ENCODE data around the gene KRTAP4-6. TPM values are rescaled to one million over a fixed set of nuclear protein-coding genes. Genes with fewer than 3 reads are reported as not detected.

The KRTAP4-6 gene
- total and polyA plus RNA-seq, 2 experiments from 2014 or later, result not detected

- H3K4me3 ChIP-seq, result no peak overlapping the region
- WGBS, 2 experiments (ENCODE audit: low coverage in 1 of 2, low lambda C conversion rate in 2 of 2, missing lambda C conversion rate in 2 of 2), result 95 to 99% methylated on average over 7 of the region's 7 CpGs
- no peak for DNase-seq
Observed at GRCh38 chr17:41096055-41096454, 44.3 kb downstream of the KRTAP4-6 start.

More at GRCh38 chr17:41096055-41096454, 44.3 kb downstream of the KRTAP4-6 start:
- peaks cover 30% of the 10 kb centered on the region for H3F3A ChIP-seq (ENCODE audit: insufficient read depth)
- H3K27me3 ChIP-seq (replicated peaks; ENCODE audit: insufficient read depth), result no peaks in the 10 kb centered on the region
- in situ Hi-C loops (cut with MboI), result no loop called here
- H4K20me1 ChIP-seq (ENCODE audit: insufficient read depth), result no peaks in the 10 kb centered on the region
- H3K79me2 ChIP-seq (ENCODE audit: insufficient read depth), result no peaks in the 10 kb centered on the region
- H3K36me3 ChIP-seq (ENCODE audit: low read depth), result no peaks in the 10 kb centered on the region
- TF ChIP-seq EZH2phosphoT487 (IDR thresholded peaks at IDR 0.05; ENCODE audit: insufficient read depth, low read depth) (no peak), EZH2 (IDR thresholded peaks at IDR 0.05; ENCODE audit: insufficient read depth, poor library complexity, severe bottlenecking) (no peak)
- H3K4me1 ChIP-seq (ENCODE audit: insufficient read depth), result peaks cover 26% of the 10 kb centered on the region
- no peak overlapping the region for H2AFZ ChIP-seq
- H3K9me3 ChIP-seq (ENCODE audit: low read depth), result no peaks in the 10 kb centered on the region
- no peak overlapping the region for H3K9ac ChIP-seq
- no peak overlapping the region for H3K27ac ChIP-seq
- H3K9me2 ChIP-seq (ENCODE audit: insufficient read depth), result no peaks in the 10 kb centered on the region
- no peak overlapping the region for H3K4me2 ChIP-seq (ENCODE audit: unreplicated experiment)

Small RNA genes within 50 kb of the gene (small RNA-seq; reads per million reads assigned to genes)
- gene KRTAP4-17P (ENCODE audit: low read depth, low replicate concordance), result not detected

Other genes with a start within 250 kb of the KRTAP4-6 start
Only the 30 nearest of the 39 such genes appear.
- not detected in 2 replicates for gene KRTAP3-3, start 146.4 kb downstream of the KRTAP4-6 start, total RNA-seq (2014; rRNA removed; shearing (Covaris generic))
- gene KRTAP3-3, start 146.4 kb downstream of the KRTAP4-6 start, polyA plus RNA-seq (2016; fragmentation: Nextera tagmentation; extraction: Ambion mirVana), result not detected in 2 replicates
- not detected in 2 replicates for gene KRTAP3-2, start 140.6 kb downstream of the KRTAP4-6 start, total RNA-seq (2014; rRNA removed; shearing (Covaris generic))
- not detected in 2 replicates for gene KRTAP3-2, start 140.6 kb downstream of the KRTAP4-6 start, polyA plus RNA-seq (2016; fragmentation: Nextera tagmentation; extraction: Ambion mirVana)
- gene KRTAP3-1, start 131.4 kb downstream of the KRTAP4-6 start, total RNA-seq (2014; rRNA removed; shearing (Covaris generic)), result not detected in 2 replicates
- gene KRTAP3-1, start 131.4 kb downstream of the KRTAP4-6 start, polyA plus RNA-seq (2016; fragmentation: Nextera tagmentation; extraction: Ambion mirVana), result not detected in 2 replicates
- gene KRTAP1-5, start 113.3 kb downstream of the KRTAP4-6 start, total RNA-seq (2014; rRNA removed; shearing (Covaris generic)), result 49.2 and 64.1 TPM in 2 replicates
- gene KRTAP1-5, start 113.3 kb downstream of the KRTAP4-6 start, polyA plus RNA-seq (2016; fragmentation: Nextera tagmentation; extraction: Ambion mirVana), result 127 and 134 TPM in 2 replicates
- not detected in 2 replicates for gene KRTAP1-4, start 110.3 kb downstream of the KRTAP4-6 start, total RNA-seq (2014; rRNA removed; shearing (Covaris generic))
- not detected in 2 replicates for gene KRTAP1-4, start 110.3 kb downstream of the KRTAP4-6 start, polyA plus RNA-seq (2016; fragmentation: Nextera tagmentation; extraction: Ambion mirVana)
- gene KRTAP1-3, start 105.7 kb downstream of the KRTAP4-6 start, total RNA-seq (2014; rRNA removed; shearing (Covaris generic)), result not detected in 2 replicates
- gene KRTAP1-3, start 105.7 kb downstream of the KRTAP4-6 start, polyA plus RNA-seq (2016; fragmentation: Nextera tagmentation; extraction: Ambion mirVana), result not detected in 2 replicates
- 1.6 and 4.2 TPM in 2 replicates for gene KRTAP1-1, start 99.1 kb downstream of the KRTAP4-6 start, total RNA-seq (2014; rRNA removed; shearing (Covaris generic))
- 2.6 and 3.3 TPM in 2 replicates for gene KRTAP1-1, start 99.1 kb downstream of the KRTAP4-6 start, polyA plus RNA-seq (2016; fragmentation: Nextera tagmentation; extraction: Ambion mirVana)
- not detected in 2 replicates for gene KRTAP2-1, start 93.2 kb downstream of the KRTAP4-6 start, total RNA-seq (2014; rRNA removed; shearing (Covaris generic))
- gene KRTAP2-1, start 93.2 kb downstream of the KRTAP4-6 start, polyA plus RNA-seq (2016; fragmentation: Nextera tagmentation; extraction: Ambion mirVana), result not detected in 2 replicates
- not detected in 2 replicates for gene KRTAP2-2, start 85.3 kb downstream of the KRTAP4-6 start, total RNA-seq (2014; rRNA removed; shearing (Covaris generic))
- gene KRTAP2-2, start 85.3 kb downstream of the KRTAP4-6 start, polyA plus RNA-seq (2016; fragmentation: Nextera tagmentation; extraction: Ambion mirVana), result 0.51 and 0.74 TPM in 2 replicates
- 0.38 and 13.4 TPM in 2 replicates for gene KRTAP2-3, start 80.4 kb downstream of the KRTAP4-6 start, total RNA-seq (2014; rRNA removed; shearing (Covaris generic))
- gene KRTAP2-3, start 80.4 kb downstream of the KRTAP4-6 start, polyA plus RNA-seq (2016; fragmentation: Nextera tagmentation; extraction: Ambion mirVana), result 54.3 and 55.2 TPM in 2 replicates
- gene KRTAP2-4, start 74.7 kb downstream of the KRTAP4-6 start, total RNA-seq (2014; rRNA removed; shearing (Covaris generic)), result not detected in 2 replicates
- gene KRTAP2-4, start 74.7 kb downstream of the KRTAP4-6 start, polyA plus RNA-seq (2016; fragmentation: Nextera tagmentation; extraction: Ambion mirVana), result not detected in 2 replicates
- gene KRTAP4-7, start 56.4 kb downstream of the KRTAP4-6 start, total RNA-seq (2014; rRNA removed; shearing (Covaris generic)), result not detected in 2 replicates
- gene KRTAP4-7, start 56.4 kb downstream of the KRTAP4-6 start, polyA plus RNA-seq (2016; fragmentation: Nextera tagmentation; extraction: Ambion mirVana), result not detected in 2 replicates
- not detected in 2 replicates for gene KRTAP4-8, start 42.4 kb downstream of the KRTAP4-6 start, total RNA-seq (2014; rRNA removed; shearing (Covaris generic))
- 0.20 TPM in 1 of 2 replicates, not detected in the other for gene KRTAP4-8, start 42.4 kb downstream of the KRTAP4-6 start, polyA plus RNA-seq (2016; fragmentation: Nextera tagmentation; extraction: Ambion mirVana)
- gene KRTAP4-16, start 38.3 kb downstream of the KRTAP4-6 start, total RNA-seq (2014; rRNA removed; shearing (Covaris generic)), result not detected in 2 replicates
- not detected in 2 replicates for gene KRTAP4-16, start 38.3 kb downstream of the KRTAP4-6 start, polyA plus RNA-seq (2016; fragmentation: Nextera tagmentation; extraction: Ambion mirVana)
- gene KRTAP4-9, start 35.2 kb downstream of the KRTAP4-6 start, total RNA-seq (2014; rRNA removed; shearing (Covaris generic)), result not detected in 2 replicates
- gene KRTAP4-9, start 35.2 kb downstream of the KRTAP4-6 start, polyA plus RNA-seq (2016; fragmentation: Nextera tagmentation; extraction: Ambion mirVana), result 0.49 and 0.51 TPM in 2 replicates
- gene KRTAP4-11, start 22.2 kb downstream of the KRTAP4-6 start, total RNA-seq (2014; rRNA removed; shearing (Covaris generic)), result not detected in 2 replicates
- 0.29 TPM in 1 of 2 replicates, not detected in the other for gene KRTAP4-11, start 22.2 kb downstream of the KRTAP4-6 start, polyA plus RNA-seq (2016; fragmentation: Nextera tagmentation; extraction: Ambion mirVana)
- gene KRTAP4-12, start 16.4 kb downstream of the KRTAP4-6 start, total RNA-seq (2014; rRNA removed; shearing (Covaris generic)), result not detected in 2 replicates
- 1.7 and 1.8 TPM in 2 replicates for gene KRTAP4-12, start 16.4 kb downstream of the KRTAP4-6 start, polyA plus RNA-seq (2016; fragmentation: Nextera tagmentation; extraction: Ambion mirVana)
- not detected in 2 replicates for gene KRTAP4-5, start 9.3 kb upstream of the KRTAP4-6 start, total RNA-seq (2014; rRNA removed; shearing (Covaris generic))
- gene KRTAP4-5, start 9.3 kb upstream of the KRTAP4-6 start, polyA plus RNA-seq (2016; fragmentation: Nextera tagmentation; extraction: Ambion mirVana), result not detected in 2 replicates
- gene KRTAP4-4, start 20.2 kb upstream of the KRTAP4-6 start, total RNA-seq (2014; rRNA removed; shearing (Covaris generic)), result not detected in 2 replicates
- not detected in 2 replicates for gene KRTAP4-4, start 20.2 kb upstream of the KRTAP4-6 start, polyA plus RNA-seq (2016; fragmentation: Nextera tagmentation; extraction: Ambion mirVana)
- gene KRTAP4-3, start 27.7 kb upstream of the KRTAP4-6 start, total RNA-seq (2014; rRNA removed; shearing (Covaris generic)), result not detected in 2 replicates
- gene KRTAP4-3, start 27.7 kb upstream of the KRTAP4-6 start, polyA plus RNA-seq (2016; fragmentation: Nextera tagmentation; extraction: Ambion mirVana), result not detected in 2 replicates
- gene KRTAP4-2, start 37.7 kb upstream of the KRTAP4-6 start, total RNA-seq (2014; rRNA removed; shearing (Covaris generic)), result not detected in 2 replicates
- gene KRTAP4-2, start 37.7 kb upstream of the KRTAP4-6 start, polyA plus RNA-seq (2016; fragmentation: Nextera tagmentation; extraction: Ambion mirVana), result not detected in 2 replicates
- 0.76 TPM in 1 of 2 replicates, not detected in the other for gene KRTAP4-1, start 44.4 kb upstream of the KRTAP4-6 start, total RNA-seq (2014; rRNA removed; shearing (Covaris generic))
- not detected in 2 replicates for gene KRTAP4-1, start 44.4 kb upstream of the KRTAP4-6 start, polyA plus RNA-seq (2016; fragmentation: Nextera tagmentation; extraction: Ambion mirVana)
- not detected in 2 replicates for gene KRTAP9-1, start 49.3 kb upstream of the KRTAP4-6 start, total RNA-seq (2014; rRNA removed; shearing (Covaris generic))
- not detected in 2 replicates for gene KRTAP9-1, start 49.3 kb upstream of the KRTAP4-6 start, polyA plus RNA-seq (2016; fragmentation: Nextera tagmentation; extraction: Ambion mirVana)
- not detected in 2 replicates for gene KRTAP9-2, start 86.1 kb upstream of the KRTAP4-6 start, total RNA-seq (2014; rRNA removed; shearing (Covaris generic))
- not detected in 2 replicates for gene KRTAP9-2, start 86.1 kb upstream of the KRTAP4-6 start, polyA plus RNA-seq (2016; fragmentation: Nextera tagmentation; extraction: Ambion mirVana)
- not detected in 2 replicates for gene KRTAP9-3, start 91.9 kb upstream of the KRTAP4-6 start, total RNA-seq (2014; rRNA removed; shearing (Covaris generic))
- not detected in 2 replicates for gene KRTAP9-3, start 91.9 kb upstream of the KRTAP4-6 start, polyA plus RNA-seq (2016; fragmentation: Nextera tagmentation; extraction: Ambion mirVana)
- not detected in 2 replicates for gene KRTAP9-8, start 97.5 kb upstream of the KRTAP4-6 start, total RNA-seq (2014; rRNA removed; shearing (Covaris generic))
- not detected in 2 replicates for gene KRTAP9-8, start 97.5 kb upstream of the KRTAP4-6 start, polyA plus RNA-seq (2016; fragmentation: Nextera tagmentation; extraction: Ambion mirVana)
- gene KRTAP9-4, start 109.1 kb upstream of the KRTAP4-6 start, total RNA-seq (2014; rRNA removed; shearing (Covaris generic)), result not detected in 2 replicates
- not detected in 2 replicates for gene KRTAP9-4, start 109.1 kb upstream of the KRTAP4-6 start, polyA plus RNA-seq (2016; fragmentation: Nextera tagmentation; extraction: Ambion mirVana)
- not detected in 2 replicates for gene KRTAP9-9, start 114.8 kb upstream of the KRTAP4-6 start, total RNA-seq (2014; rRNA removed; shearing (Covaris generic))
- not detected in 2 replicates for gene KRTAP9-9, start 114.8 kb upstream of the KRTAP4-6 start, polyA plus RNA-seq (2016; fragmentation: Nextera tagmentation; extraction: Ambion mirVana)
- gene KRTAP9-6, start 124.8 kb upstream of the KRTAP4-6 start, total RNA-seq (2014; rRNA removed; shearing (Covaris generic)), result not detected in 2 replicates
- not detected in 2 replicates for gene KRTAP9-6, start 124.8 kb upstream of the KRTAP4-6 start, polyA plus RNA-seq (2016; fragmentation: Nextera tagmentation; extraction: Ambion mirVana)
- gene KRTAP9-7, start 135.2 kb upstream of the KRTAP4-6 start, total RNA-seq (2014; rRNA removed; shearing (Covaris generic)), result not detected in 2 replicates
- not detected in 2 replicates for gene KRTAP9-7, start 135.2 kb upstream of the KRTAP4-6 start, polyA plus RNA-seq (2016; fragmentation: Nextera tagmentation; extraction: Ambion mirVana)